ENCODE results near the gene MFSD12.
"Not testable (repeated sequence)": the region's sequence is repeated elsewhere in the genome, so short reads cannot be mapped to it uniquely, and the experiment has no call there.

MFSD12 gene

GRCh38 chr19:3585301-3586126 is 28.1 kb upstream of the MFSD12 start, which contains the start of gene GIPC3:
Gene GIPC3 (plus strand): TSS chr19:3585478. CDS start chr19:3585598, 120 bp downstream.
- no peaks in the 10 kb centered on the region for H3F3A ChIP-seq (ENCODE audit: control insufficient read depth, insufficient read depth)
- H3K4me3 ChIP-seq (ENCODE audit: low read length): no peak within 1 kb of the TSS
- TF ChIP-seq EZH2phosphoT487 (IDR thresholded peaks at IDR 0.05; ENCODE audit: borderline replicate concordance, low read length): no peak
- TF ChIP-seq CTCF (IDR thresholded peaks at IDR 0.05; ENCODE audit: low read depth, low read length, poor library complexity, severe bottlenecking): no peak
- no peak within 1 kb of the TSS for H3K4me2 ChIP-seq (ENCODE audit: low read length)
- H3K9me2 ChIP-seq (replicated peaks; ENCODE audit: control insufficient read depth, low read length): no peaks in the 10 kb centered on the region
- no peaks in the 10 kb centered on the region for H3K36me3 ChIP-seq (ENCODE audit: control insufficient read depth, low read length)
- no peaks in the 10 kb centered on the region for H3K79me2 ChIP-seq (ENCODE audit: control insufficient read depth, low read length)
- no peaks in the 10 kb centered on the region for H3K27me3 ChIP-seq (ENCODE audit: control insufficient read depth, low read length)
- H3K9me3 ChIP-seq (ENCODE audit: control insufficient read depth, insufficient read depth, low read length): 0 out of 2 replicates have a peak, but pooled peaks cover 3% of the 10 kb centered on the region
- H3K4me1 ChIP-seq (ENCODE audit: control insufficient read depth, low read length): no peaks in the 10 kb centered on the region
- H3K27ac ChIP-seq (ENCODE audit: low read depth, low read length): no peak within 1 kb of the TSS
- H4K20me1 ChIP-seq (ENCODE audit: control insufficient read depth, insufficient read depth, low read depth, low read length): no peaks in the 10 kb centered on the region

GRCh38 chr19:3584036-3584802 is 26.8 kb upstream of the MFSD12 start:
- not testable (repeated sequence) for H3K36me3 ChIP-seq (ENCODE audit: control insufficient read depth, low read length); H3K4me3 ChIP-seq (ENCODE audit: low read length); H3K9me2 ChIP-seq (replicated peaks; ENCODE audit: control insufficient read depth, low read length); H3K79me2 ChIP-seq (ENCODE audit: control insufficient read depth, low read length); H4K20me1 ChIP-seq (ENCODE audit: control insufficient read depth, insufficient read depth, low read depth, low read length); H3K27ac ChIP-seq (ENCODE audit: low read depth, low read length); H3K4me2 ChIP-seq (ENCODE audit: low read length); H3K27me3 ChIP-seq (ENCODE audit: control insufficient read depth, low read length); H3F3A ChIP-seq (ENCODE audit: control insufficient read depth, insufficient read depth); H3K4me1 ChIP-seq (ENCODE audit: control insufficient read depth, low read length); H3K9me3 ChIP-seq (ENCODE audit: control insufficient read depth, insufficient read depth, low read length)

GRCh38 chr19:3581792-3582191 is 24.4 kb upstream of the MFSD12 start:
- H3K4me2 ChIP-seq (ENCODE audit: low read length); H3K36me3 ChIP-seq (ENCODE audit: control insufficient read depth, low read length); H3K27ac ChIP-seq (ENCODE audit: low read depth, low read length); H3K9me3 ChIP-seq (ENCODE audit: control insufficient read depth, insufficient read depth, low read length); H3F3A ChIP-seq (ENCODE audit: control insufficient read depth, insufficient read depth); H3K9me2 ChIP-seq (replicated peaks; ENCODE audit: control insufficient read depth, low read length); H3K4me1 ChIP-seq (ENCODE audit: control insufficient read depth, low read length); H4K20me1 ChIP-seq (ENCODE audit: control insufficient read depth, insufficient read depth, low read depth, low read length); H3K27me3 ChIP-seq (ENCODE audit: control insufficient read depth, low read length); H3K79me2 ChIP-seq (ENCODE audit: control insufficient read depth, low read length); H3K4me3 ChIP-seq (ENCODE audit: low read length): not testable (repeated sequence)

GRCh38 chr19:3580156-3580934 is 23.0 kb upstream of the MFSD12 start:
- H3K4me1 ChIP-seq (ENCODE audit: control insufficient read depth, low read length): no peaks in the 10 kb centered on the region
- peaks cover 7% of the 10 kb centered on the region; the same call in 1 of the 2 replicates for H3K36me3 ChIP-seq (ENCODE audit: control insufficient read depth, low read length)
- H3K9me2 ChIP-seq (replicated peaks; ENCODE audit: control insufficient read depth, low read length): no peaks in the 10 kb centered on the region
- H3F3A ChIP-seq (ENCODE audit: control insufficient read depth, insufficient read depth): no peaks in the 10 kb centered on the region
- H3K79me2 ChIP-seq (ENCODE audit: control insufficient read depth, low read length): no peaks in the 10 kb centered on the region
- no peaks in the 10 kb centered on the region for H3K27me3 ChIP-seq (ENCODE audit: control insufficient read depth, low read length)
- H3K4me2 ChIP-seq (ENCODE audit: low read length): no peak overlapping the region
- H4K20me1 ChIP-seq (ENCODE audit: control insufficient read depth, insufficient read depth, low read depth, low read length): no peaks in the 10 kb centered on the region
- H3K27ac ChIP-seq (ENCODE audit: low read depth, low read length): no peak overlapping the region
- no peaks in the 10 kb centered on the region for H3K9me3 ChIP-seq (ENCODE audit: control insufficient read depth, insufficient read depth, low read length)
- no peak overlapping the region for H3K4me3 ChIP-seq (ENCODE audit: low read length)
- TF ChIP-seq EZH2phosphoT487 (IDR thresholded peaks at IDR 0.05; ENCODE audit: borderline replicate concordance, low read length): no peak
- no peak for TF ChIP-seq CTCF (IDR thresholded peaks at IDR 0.05; ENCODE audit: low read depth, low read length, poor library complexity, severe bottlenecking)
